Endometrial microvascular endothelial cells (primary cell): ENCODE data around the gene OR5A1. TPM values are rescaled to one million over a fixed set of nuclear protein-coding genes. Genes with fewer than 3 reads are reported as not detected.
"Not testable (repeated sequence)": the region's sequence is repeated elsewhere in the genome, so short reads cannot be mapped to it uniquely, and the experiment has no call there.

Source experiments
- in situ Hi-C: cut with HindIII; loops from 2 replicates; pipeline ENCODE4 v1.10.0; 2017; ENCODE audit warnings: low sequenced_read_pairs, low pct_unique_long_range_greater_than_20kb; ENCODE audit errors: inconsistent ontology term
- total RNA-seq: library from RNA; depleted of rRNA; stranded (reverse); fragments of >200 nt; gene quantifications from one replicate; pipeline ENCODE4 v1.2.3, GENCODE V29; 2015; ENCODE audit errors: inconsistent ontology term

The OR5A1 gene
- total RNA-seq: not detected

DNA sequence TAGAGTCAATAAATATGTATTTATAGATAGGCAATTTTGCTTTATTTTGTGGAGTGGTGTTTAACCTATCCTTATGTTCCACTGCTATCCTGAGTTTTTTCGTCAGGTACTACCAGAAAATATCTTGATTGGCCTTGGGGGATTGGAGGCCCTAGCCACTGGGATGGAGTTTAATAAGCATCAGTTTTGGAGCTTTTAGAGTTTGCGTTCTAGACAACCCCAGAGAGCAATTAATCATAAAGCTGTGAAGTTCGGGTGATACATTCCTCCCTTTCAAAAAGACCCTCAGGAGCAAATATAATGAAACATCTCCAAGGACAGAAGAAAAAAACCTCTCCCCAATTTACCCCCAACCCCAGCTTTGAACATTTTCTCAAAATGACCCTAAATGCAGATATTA lies at the start of gene OR5A1:
TSS of gene OR5A1 (plus strand) at position 301 of the 400 bp plus-strand sequence. CDS start 6,700 bp downstream, outside the sequence.
- in situ Hi-C loops: no loop called here

DNA sequence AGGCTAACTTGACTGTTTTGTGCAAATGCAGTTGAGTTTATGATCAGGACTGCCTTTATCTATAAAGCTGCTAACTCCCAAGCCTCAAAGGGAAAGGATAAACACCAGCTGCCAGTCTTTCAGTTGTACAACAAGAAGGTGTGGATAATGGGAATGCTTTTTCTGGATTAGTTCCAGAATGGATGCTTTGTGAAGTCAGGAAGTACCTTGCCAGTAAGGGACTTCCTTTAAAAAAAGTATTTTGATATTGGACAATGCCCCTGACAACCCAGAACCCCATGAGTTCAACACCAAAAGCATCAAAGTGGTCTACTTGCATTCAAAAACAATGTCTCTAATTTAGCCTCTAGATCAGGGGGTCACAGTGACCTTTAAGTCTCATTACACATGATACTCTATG lies 42.1 kb upstream of the OR5A1 start:
- in situ Hi-C loops: no loop called here

DNA sequence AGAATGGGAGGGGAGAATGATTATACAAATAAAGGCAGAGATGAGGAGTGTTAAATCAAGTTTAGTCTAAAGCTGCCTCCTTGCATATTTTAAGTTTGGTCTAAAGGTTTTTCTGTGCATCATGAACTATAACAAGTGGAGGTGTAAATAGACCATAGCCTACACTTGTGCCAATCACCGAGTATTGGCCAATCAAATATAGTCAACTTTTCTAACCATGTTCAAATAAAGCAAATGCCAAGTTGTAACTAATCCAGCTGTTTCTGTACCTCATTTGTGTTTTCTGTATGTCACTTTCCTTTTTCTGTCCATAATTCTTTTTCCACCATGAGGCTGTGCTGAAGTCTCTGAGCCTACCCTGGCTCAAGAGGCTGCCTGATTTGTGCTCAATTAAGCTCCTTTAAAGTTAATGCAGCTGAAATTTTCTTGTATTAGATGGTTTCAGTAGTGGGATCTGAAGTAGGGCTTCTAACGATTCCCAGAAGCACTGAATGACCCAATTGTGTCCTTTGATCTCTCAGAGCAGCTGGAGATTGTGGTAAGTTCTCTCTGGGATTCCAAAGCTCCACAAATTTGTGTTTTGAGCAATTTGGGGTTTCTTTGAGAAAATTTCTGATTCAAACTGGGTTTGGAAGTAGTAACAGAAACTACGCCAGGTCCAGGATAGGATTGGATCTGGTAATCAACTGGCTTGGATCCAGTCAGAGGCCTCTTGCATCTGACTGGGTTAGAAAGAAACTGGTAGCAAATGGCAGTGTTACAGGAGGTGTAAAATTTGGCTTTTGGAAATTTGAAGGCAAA lies 35.6 kb upstream of the OR5A1 start:
- in situ Hi-C loops: no loop called here

DNA sequence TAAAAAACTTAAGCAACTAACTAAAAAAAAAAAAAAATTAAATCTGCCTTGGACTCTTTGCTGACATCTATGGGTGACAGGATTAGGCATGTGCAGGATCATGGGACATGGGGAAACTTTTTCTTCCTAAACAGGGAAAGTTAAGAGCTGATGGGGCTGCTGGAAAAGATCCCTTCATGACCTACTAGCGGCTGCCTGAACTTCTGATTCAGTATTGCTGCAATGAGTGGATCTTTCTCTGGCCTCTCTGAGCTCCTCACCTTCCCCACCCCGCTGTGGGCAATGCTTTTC lies 35.1 kb upstream of the OR5A1 start:
- in situ Hi-C loops: no loop called here

DNA sequence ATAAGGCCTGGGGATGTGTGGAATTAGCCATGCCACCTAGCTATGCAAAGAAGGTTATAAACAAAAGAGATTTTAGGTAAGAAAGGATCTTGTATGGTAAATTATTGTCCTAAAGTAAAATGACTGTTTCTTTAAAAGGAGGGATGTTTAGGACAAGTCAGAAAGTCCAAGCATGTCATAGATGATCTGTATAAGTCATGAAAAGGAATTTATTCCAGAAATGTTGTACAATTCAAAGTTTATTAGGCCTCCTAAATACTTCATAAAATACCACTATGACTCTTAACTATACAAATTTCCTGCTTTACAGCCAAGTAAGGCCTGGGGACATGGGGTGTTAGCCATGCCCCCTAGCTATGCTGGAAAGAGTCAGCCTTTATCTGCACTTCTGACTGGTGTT lies 32.7 kb upstream of the OR5A1 start:
- in situ Hi-C loops: no loop called here

DNA sequence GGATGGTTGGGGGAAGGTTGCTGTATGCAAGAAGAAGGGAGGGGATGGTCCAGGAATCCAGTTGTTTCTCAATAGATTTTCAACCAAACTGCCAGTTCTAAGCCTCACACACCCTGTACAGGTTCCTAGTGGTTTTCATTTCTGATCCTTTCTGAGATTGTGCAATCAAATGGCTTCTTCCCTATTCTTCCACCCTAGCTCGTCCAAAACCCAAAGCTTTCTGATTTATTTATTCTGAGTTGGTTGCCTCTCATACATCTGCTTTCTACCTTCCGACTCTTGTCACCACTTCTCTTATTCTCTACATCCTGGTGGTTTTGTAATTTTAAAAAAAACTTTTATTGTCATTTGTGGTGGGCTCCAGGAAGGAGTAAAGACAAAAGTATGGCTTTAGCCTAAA lies 22.6 kb upstream of the OR5A1 start:
- in situ Hi-C loops: no loop called here

DNA sequence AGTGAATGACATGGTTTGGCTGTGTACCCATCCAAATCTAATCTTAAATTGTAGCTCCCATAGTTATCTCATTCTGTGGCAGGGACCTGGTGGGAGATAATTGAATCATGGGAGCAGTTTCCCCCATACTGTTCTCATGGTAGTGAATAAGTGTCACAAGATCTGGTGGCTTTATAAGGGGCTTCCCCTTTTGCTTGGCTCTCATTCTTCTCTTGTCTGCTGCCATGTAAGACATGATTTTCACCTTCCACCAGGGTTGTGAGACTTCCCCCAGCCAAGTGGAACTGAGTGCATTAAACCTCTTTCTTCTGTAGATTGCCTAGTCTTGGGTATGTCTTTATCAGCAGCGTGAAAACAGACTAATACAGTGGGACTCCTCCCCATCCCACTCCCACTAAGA lies 21.2 kb upstream of the OR5A1 start:
- in situ Hi-C loops: no loop called here

DNA sequence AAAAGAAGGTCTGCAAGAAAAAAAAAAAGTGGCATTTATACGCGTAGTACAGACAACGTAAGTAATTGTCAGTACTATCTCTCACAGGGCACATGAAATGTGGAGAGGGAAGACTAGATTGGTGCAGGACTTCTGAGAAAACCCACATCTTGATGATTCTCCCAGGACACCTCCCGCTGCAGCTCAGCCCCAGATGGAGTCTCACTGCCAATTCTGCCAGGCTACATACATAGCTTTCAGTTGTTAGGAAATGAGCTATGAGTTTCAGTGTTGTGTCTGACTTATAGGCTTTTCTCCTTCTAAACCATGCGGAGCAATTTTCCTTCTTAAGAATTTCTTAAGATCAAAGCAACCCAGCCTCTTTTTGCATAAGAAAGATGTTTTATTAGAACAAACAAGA lies 19.7 kb upstream of the OR5A1 start:
- in situ Hi-C loops: no loop called here

DNA sequence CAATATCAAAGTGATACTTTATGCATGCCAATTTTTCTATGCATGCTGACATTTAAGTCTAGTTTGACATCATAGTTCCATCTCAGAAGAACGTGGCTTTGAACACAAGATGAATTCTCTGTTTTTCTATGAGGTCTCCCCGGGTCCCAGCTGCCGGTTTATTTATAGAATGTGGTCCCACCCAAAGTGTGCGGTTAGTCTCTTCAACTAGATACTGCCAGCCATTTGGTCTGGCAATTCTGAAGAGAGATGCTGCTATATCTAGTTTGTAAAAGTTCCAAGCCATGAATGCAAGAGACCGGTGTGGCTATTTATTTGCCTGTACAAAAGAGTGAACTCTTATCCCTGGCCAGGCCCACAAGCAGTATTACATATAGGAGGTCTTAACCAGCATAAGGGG lies 19.2 kb upstream of the OR5A1 start:
- in situ Hi-C loops: no loop called here

DNA sequence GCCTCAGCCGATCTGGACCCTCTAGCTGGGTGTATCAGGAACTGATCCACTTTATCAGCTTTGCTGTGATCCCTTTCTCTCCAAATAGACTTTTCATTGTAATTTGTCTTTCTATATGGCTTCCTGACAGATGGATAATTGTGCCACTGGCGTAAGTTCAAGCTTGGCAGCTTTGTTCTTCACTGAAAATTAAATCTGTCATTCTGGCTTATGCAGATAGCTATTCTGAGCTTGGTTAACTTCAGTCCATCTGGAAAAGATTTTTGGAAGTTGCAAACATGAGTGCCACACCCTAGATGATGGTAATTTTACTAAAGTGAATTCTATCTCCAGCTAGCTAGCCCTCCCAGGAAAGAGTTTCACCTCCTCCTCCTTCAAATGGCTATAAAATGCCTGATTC lies 18.1 kb upstream of the OR5A1 start:
- in situ Hi-C loops: no loop called here

DNA sequence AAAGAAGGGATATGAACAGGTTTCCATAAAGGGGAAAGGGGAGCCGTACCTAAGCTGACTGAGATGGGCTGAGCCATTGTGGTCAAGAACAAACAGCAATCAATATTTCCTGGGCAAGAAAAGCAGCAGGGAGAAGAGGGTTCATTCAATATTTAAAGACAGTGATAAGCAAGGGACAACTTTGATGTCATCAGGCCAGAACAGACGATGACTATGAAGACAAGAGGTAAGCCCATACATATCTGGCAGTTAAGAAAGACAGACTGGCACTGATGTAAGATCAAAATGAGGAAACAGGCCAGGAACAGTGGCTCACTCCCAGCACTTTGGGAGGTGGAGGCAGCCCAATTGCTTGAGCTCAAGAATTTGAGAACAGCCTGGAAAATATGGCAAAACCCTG lies 12.4 kb upstream of the OR5A1 start:
- in situ Hi-C loops: no loop called here

DNA sequence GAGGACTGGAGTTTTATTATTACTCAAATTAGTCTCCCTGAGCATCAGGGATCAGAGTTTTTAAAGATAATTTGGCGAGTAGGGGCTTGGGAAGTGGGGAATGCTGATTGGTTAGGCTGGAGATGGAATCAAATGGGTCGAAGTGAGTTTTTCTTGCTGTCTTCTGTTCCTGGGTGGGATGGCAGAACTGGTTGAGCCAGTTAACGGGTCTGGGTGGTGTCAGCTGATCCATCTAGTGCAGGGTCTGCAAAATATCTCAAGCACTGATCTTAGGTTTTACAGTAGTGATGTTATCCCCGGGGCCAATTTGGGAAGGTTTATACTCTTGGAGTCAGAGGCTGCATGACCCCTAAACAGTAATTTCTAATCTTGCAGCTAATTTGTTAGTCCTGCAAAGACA lies 11.1 kb upstream of the OR5A1 start:
- in situ Hi-C loops: no loop called here

DNA sequence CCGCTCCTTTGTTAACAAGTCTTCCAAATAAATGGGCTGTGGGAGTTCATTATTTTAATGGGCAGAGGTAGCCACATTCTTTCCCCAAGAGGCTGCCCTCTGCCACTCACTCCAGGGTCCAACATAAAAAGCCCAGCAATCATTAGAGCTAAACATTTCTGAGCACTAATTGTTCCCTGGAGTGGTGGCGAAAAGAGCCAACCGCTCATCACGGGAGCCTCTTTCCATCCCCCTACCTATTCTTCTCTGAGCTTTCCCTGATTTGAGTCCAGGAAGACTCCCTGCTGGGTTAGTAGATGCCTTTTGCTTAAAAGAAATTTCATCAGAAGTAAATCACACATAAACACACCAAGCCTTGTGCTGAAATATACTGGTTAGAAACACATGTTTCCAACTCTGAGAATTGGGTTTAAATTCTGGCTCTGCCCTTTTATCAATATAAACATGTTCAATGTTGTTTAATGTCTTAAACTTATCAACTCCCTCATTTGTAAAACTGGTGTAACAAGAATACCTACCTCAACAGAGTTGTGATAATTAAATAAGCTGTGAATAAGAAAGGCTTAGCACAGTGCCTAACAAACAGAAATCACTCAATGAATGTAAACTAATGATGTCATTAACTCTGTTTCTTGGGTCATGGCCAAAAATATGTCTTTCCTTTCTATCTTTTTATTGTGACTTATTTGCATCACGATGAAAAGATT lies 9.8 kb upstream of the OR5A1 start, which contains the start of gene OR5A2:
TSS of gene OR5A2 (minus strand) at position 53 of the 707 bp plus-strand sequence. CDS start 3,460 bp downstream, outside the sequence.
- in situ Hi-C loops: no loop called here

DNA sequence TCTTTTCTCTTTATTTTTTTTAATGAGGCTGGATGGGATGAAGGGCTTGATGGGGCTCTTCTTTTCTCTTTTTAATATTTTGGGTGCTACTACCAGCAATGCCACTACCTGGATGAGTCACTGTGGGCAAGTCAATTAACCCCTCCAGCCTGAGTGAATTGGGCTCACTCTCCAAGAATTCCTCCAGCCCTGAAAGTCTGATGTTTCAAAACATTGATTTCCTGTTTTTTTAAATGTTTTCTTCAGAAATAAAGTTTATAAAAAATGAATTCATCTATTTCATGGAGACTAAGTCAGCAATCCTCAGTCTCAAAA lies 9.2 kb upstream of the OR5A1 start:
- in situ Hi-C loops: no loop called here

DNA sequence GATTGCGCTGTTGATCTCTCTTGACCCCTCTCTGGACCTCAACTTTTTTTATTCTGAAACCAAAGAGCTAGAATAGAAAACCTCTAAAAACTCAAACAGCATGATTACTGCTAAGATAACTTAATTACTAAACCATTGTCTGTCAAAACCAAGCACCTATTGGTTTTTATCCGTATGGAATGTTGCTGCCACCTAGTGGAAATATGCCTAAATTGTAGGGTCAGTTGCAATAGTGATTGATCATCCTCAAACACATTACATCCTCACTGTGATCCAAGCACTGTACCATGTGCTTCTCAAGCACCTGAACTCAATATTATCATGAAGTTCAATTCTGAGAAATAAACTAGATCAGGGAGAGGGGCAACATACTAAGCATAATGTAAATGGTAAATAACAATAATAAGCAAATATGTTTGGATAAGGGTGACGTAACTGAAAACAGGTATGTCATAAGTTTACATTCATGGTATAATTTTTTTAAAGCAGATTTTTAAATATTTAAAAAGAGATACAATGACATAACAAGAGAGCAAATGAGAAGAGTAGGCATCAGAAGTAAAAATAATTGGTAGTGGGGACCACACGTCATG lies 6.2 kb upstream of the OR5A1 start:
- in situ Hi-C loops: no loop called here

DNA sequence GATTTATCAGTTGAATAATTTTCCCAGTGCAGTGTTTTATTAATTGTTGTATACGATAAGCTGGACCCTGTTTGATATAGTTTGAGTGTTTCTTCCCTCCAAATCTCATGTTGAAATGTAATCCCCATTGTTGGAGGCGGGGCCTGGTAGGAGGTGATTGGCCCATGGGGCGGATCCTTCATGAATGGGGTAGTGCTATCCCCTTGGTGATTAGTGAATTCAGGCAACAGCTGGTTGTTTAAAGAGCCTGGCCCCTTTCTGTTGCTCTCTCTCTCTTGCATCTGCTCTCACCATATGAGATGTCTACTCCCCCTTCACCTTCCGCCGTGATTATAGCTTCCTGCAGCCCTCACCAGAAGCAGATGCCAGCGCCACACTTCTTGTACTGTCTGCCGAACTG lies 1.5 kb downstream of the OR5A1 start:
- in situ Hi-C loops: no loop called here

DNA sequence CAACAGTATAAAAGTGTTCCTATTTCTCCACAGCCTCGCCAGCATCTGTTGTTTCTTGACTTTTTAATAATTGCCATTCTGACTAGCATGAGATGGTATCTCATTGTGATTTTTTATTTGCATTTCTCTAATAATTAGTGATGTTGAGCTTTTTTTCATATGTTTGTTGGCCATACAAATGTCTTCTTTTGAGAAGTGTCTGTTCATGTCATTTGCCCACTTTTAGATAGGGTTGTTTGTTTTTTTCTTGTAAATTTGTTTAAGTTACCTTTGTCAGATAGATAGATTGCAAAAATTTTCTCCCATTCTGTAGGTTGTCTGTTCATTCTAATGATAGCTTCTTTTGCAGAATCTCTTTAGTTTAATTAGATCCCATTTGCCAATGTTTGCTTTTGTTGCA lies 9.4 kb downstream of the OR5A1 start:
- in situ Hi-C loops: not testable (repeated sequence)

DNA sequence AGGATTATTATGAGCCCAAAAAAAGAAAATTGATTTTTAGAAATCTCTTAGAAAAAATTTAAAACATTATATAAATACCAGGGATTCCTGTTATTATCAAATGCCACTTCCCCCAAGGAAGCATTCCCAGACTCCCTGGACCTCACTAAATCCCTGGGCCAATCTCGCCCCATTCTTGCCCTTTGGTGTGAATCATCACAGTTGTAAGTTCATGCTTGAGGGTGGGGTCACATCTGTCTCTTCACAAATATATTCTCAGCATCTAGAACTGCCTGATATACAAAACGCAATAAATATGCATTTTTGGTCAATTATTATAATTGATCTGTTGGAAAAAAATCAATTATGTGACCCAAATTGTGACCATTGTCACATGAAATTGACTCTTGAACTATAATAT lies 12.2 kb downstream of the OR5A1 start:
- in situ Hi-C loops: no loop called here

DNA sequence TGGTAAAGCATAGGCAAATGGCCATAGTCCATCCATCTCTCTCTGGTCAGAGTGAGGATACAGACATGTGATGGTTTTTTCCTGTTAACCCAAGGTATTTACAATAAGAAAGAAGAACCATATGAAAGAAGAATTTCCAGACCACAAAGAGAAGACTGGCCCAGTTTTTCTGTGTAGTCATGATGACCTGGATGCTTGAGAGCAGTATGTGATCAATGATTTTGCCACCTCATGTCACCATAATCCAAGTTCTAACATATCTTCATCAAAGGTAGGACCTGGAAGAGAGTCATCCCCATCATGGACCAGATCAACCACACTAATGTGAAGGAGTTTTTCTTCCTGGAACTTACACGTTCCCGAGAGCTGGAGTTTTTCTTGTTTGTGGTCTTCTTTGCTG lies 20.4 kb downstream of the OR5A1 start, which contains the start of gene OR4D6:
TSS of gene OR4D6 (plus strand) at position 301 of the 400 bp plus-strand sequence. CDS start at position 301, 0 bp downstream.
- in situ Hi-C loops: no loop called here

DNA sequence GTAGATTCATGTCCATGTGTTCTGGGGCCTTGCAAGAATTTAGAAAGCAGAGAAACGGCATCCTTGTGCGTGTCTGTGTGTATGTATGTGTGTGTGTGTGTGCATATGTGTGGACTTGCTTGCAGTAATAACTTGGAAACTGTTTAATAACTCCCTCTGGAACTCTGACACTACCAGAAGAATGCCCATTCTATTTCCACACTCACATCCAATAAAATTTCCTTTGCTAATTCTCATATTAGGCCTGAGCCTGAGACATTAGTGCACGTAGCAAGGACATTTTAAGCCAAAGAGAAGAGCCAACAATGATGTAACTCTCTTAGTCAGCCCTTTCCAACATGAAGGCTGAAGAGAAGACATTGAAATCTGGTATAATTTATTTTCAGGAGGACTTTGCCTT lies 23.6 kb downstream of the OR5A1 start:
- in situ Hi-C loops: no loop called here
